ENCODE results near the gene LILRA6.

GRCh38 chr19:54189735-54190502 lies 52.7 kb downstream of the LILRA6 start:
- TF ChIP-seq MAFK (IDR thresholded peaks at IDR 0.05; ENCODE audit: low read depth, low read length) (no peak), EP300 (IDR thresholded peaks at IDR 0.05; ENCODE audit: borderline replicate concordance in 1 of 2, low read depth in 2 of 2, low read length in 2 of 2) (no peak), POLR2A (IDR thresholded peaks at IDR 0.05; ENCODE audit: control extremely low read depth in 1 of 2, low read depth in 2 of 2, low read length in 2 of 2) (peak; percentile 73 to 79; a peak in 2 of 3 replicates), RXRA (IDR thresholded peaks at IDR 0.05; ENCODE audit: insufficient read depth, low read depth, low read length) (no peak), KDM1A (IDR thresholded peaks at IDR 0.05; ENCODE audit: borderline replicate concordance, low read length) (no peak), TAF1 (IDR thresholded peaks at IDR 0.05; ENCODE audit: low read depth, low read length) (peak; percentile 69; the same call in 1 of the 2 replicates), CHD1 (IDR thresholded peaks at IDR 0.05; ENCODE audit: low read depth, low read length) (no peak), RAD21 (IDR thresholded peaks at IDR 0.05 in 1 of 2, conservative IDR thresholded peaks at IDR 0.05 in 1 of 2; ENCODE audit: low read depth in 2 of 2, low read length in 2 of 2) (no peak), GABPA (IDR thresholded peaks at IDR 0.05; ENCODE audit: borderline replicate concordance, insufficient read depth, low read length) (no peak)
- TF ChIP-seq, protein P1, sequence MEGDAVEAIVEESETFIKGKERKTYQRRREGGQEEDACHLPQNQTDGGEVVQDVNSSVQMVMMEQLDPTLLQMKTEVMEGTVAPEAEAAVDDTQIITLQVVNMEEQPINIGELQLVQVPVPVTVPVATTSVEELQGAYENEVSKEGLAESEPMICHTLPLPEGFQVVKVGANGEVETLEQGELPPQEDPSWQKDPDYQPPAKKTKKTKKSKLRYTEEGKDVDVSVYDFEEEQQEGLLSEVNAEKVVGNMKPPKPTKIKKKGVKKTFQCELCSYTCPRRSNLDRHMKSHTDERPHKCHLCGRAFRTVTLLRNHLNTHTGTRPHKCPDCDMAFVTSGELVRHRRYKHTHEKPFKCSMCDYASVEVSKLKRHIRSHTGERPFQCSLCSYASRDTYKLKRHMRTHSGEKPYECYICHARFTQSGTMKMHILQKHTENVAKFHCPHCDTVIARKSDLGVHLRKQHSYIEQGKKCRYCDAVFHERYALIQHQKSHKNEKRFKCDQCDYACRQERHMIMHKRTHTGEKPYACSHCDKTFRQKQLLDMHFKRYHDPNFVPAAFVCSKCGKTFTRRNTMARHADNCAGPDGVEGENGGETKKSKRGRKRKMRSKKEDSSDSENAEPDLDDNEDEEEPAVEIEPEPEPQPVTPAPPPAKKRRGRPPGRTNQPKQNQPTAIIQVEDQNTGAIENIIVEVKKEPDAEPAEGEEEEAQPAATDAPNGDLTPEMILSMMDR (IDR thresholded peaks at IDR 0.05; ENCODE audit: control extremely low read depth in 1 of 3, insufficient read depth in 1 of 3, low read depth in 1 of 3, low read length in 3 of 3) = no peak
- TF ChIP-seq, protein P2, sequence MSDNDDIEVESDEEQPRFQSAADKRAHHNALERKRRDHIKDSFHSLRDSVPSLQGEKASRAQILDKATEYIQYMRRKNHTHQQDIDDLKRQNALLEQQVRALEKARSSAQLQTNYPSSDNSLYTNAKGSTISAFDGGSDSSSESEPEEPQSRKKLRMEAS (IDR thresholded peaks at IDR 0.05) = peak; percentile 89
- TF ChIP-seq, protein P3, sequence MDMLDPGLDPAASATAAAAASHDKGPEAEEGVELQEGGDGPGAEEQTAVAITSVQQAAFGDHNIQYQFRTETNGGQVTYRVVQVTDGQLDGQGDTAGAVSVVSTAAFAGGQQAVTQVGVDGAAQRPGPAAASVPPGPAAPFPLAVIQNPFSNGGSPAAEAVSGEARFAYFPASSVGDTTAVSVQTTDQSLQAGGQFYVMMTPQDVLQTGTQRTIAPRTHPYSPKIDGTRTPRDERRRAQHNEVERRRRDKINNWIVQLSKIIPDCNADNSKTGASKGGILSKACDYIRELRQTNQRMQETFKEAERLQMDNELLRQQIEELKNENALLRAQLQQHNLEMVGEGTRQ (IDR thresholded peaks at IDR 0.05; ENCODE audit: low read length) = no peak
